Measurements from ENCODE around the gene PDZRN4.

- TF ChIP-seq POLR2A (IDR thresholded peaks at IDR 0.05): no peak
- TF ChIP-seq CTCF (IDR thresholded peaks at IDR 0.05): no peak
Observed at GRCh38 chr12:41362510-41362909, 174.4 kb downstream of the PDZRN4 start.

All from tibial nerve (tissue), 3 donors.